ENCODE measurements around the gene ATP5F1B. TPM values are rescaled to one million over a fixed set of nuclear protein-coding genes. Genes with fewer than 3 reads are reported as not detected.

Gene ATP5F1B
- polyA plus RNA-seq, 2 of the 4 experiments (the other 2 are of a cell fraction) = 778 to 1,500 TPM

DNA sequence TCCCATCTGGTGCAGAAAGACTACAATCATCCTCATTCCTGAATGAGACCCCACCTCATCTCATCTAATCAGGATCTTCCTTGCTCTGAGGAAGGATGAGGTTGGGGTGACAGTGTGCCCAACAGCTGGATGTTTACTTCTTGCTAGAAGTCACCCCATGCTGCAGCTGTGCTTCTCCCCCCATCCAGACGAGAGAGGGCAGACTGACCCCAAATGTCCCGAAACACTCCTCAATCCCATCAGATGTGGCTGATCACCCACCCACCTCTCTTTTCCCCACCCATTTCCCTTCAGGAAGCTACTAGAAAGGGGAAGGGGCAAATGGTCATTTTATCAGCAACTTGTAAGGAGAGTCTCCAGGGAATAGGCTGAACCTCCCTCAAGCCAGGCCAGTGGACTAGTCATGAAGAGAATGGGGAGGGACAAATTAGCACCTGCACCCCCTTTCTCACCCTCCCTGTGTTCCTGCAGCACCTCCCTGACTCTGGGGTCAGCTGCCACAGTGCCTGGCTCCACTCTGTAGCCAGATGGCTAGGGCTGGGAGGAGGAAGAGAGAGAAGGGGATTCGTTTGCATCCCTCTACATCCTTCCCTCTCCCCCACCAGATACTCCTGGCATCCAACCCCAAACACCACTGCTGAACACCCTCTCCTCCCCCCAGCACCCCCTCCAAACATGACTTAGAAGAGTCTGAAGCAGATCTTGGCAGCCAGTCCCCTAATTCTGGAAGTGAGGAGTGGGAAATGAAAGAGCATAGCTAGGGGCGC, 12.9 kb downstream of the ATP5F1B start:
- H3K4me2 ChIP-seq = peak overlapping the region; percentile 97
- DNase-seq (ENCODE audit: low read depth in 1 of 2, low spot score in 1 of 2) (no peak), FAIRE-seq (no peak), ATAC-seq (no peak)
- no peak overlapping the region for H3K4me3 ChIP-seq
- peaks cover 50% of the 10 kb centered on the region for H3K4me1 ChIP-seq
- POLR2A ChIA-PET = no interaction called here
- TF ChIP-seq MAFK (IDR thresholded peaks at IDR 0.05; ENCODE audit: partially characterized antibody) = no peak
- TF ChIP-seq SMC3 (IDR thresholded peaks at IDR 0.05) = no peak
- TF ChIP-seq RFX5 (IDR thresholded peaks at IDR 0.05) = no peak
- TF ChIP-seq, protein P1, sequence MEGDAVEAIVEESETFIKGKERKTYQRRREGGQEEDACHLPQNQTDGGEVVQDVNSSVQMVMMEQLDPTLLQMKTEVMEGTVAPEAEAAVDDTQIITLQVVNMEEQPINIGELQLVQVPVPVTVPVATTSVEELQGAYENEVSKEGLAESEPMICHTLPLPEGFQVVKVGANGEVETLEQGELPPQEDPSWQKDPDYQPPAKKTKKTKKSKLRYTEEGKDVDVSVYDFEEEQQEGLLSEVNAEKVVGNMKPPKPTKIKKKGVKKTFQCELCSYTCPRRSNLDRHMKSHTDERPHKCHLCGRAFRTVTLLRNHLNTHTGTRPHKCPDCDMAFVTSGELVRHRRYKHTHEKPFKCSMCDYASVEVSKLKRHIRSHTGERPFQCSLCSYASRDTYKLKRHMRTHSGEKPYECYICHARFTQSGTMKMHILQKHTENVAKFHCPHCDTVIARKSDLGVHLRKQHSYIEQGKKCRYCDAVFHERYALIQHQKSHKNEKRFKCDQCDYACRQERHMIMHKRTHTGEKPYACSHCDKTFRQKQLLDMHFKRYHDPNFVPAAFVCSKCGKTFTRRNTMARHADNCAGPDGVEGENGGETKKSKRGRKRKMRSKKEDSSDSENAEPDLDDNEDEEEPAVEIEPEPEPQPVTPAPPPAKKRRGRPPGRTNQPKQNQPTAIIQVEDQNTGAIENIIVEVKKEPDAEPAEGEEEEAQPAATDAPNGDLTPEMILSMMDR (IDR thresholded peaks at IDR 0.05) = no peak
- TF ChIP-seq CBX2 (IDR thresholded peaks at IDR 0.05; ENCODE audit: borderline replicate concordance, low read depth) = no peak
- no peak for TF ChIP-seq POLR2A (IDR thresholded peaks at IDR 0.05; ENCODE audit: low read length)
- TF ChIP-seq, protein P2, sequence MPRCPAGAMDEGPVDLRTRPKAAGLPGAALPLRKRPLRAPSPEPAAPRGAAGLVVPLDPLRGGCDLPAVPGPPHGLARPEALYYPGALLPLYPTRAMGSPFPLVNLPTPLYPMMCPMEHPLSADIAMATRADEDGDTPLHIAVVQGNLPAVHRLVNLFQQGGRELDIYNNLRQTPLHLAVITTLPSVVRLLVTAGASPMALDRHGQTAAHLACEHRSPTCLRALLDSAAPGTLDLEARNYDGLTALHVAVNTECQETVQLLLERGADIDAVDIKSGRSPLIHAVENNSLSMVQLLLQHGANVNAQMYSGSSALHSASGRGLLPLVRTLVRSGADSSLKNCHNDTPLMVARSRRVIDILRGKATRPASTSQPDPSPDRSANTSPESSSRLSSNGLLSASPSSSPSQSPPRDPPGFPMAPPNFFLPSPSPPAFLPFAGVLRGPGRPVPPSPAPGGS (IDR thresholded peaks at IDR 0.05) = no peak
- no peak for TF ChIP-seq HOXA7 (CRISPR knock-in tag; IDR thresholded peaks at IDR 0.05)
- no peak for TF ChIP-seq MYC (IDR thresholded peaks at IDR 0.05; ENCODE audit: borderline replicate concordance, low read length)
- no peak for TF ChIP-seq CEBPB (IDR thresholded peaks at IDR 0.05)
- TF ChIP-seq, protein P3, sequence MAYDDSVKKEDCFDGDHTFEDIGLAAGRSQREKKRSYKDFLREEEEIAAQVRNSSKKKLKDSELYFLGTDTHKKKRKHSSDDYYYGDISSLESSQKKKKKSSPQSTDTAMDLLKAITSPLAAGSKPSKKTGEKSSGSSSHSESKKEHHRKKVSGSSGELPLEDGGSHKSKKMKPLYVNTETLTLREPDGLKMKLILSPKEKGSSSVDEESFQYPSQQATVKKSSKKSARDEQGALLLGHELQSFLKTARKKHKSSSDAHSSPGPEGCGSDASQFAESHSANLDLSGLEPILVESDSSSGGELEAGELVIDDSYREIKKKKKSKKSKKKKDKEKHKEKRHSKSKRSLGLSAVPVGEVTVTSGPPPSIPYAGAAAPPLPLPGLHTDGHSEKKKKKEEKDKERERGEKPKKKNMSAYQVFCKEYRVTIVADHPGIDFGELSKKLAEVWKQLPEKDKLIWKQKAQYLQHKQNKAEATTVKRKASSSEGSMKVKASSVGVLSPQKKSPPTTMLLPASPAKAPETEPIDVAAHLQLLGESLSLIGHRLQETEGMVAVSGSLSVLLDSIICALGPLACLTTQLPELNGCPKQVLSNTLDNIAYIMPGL (CRISPR knock-in tag; IDR thresholded peaks at IDR 0.05; ENCODE audit: borderline replicate concordance) = no peak
- TF ChIP-seq RARB (CRISPR knock-in tag; IDR thresholded peaks at IDR 0.05) = no peak
- TF ChIP-seq POLR2AphosphoS2 (conservative IDR thresholded peaks at IDR 0.05; ENCODE audit: low read length) = no peak
- TF ChIP-seq, protein P4, sequence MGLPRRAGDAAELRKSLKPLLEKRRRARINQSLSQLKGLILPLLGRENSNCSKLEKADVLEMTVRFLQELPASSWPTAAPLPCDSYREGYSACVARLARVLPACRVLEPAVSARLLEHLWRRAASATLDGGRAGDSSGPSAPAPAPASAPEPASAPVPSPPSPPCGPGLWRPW (IDR thresholded peaks at IDR 0.05) = no peak
- no peak for TF ChIP-seq RCOR1 (IDR thresholded peaks at IDR 0.05; ENCODE audit: low read depth, low read length)
- TF ChIP-seq, protein P5, sequence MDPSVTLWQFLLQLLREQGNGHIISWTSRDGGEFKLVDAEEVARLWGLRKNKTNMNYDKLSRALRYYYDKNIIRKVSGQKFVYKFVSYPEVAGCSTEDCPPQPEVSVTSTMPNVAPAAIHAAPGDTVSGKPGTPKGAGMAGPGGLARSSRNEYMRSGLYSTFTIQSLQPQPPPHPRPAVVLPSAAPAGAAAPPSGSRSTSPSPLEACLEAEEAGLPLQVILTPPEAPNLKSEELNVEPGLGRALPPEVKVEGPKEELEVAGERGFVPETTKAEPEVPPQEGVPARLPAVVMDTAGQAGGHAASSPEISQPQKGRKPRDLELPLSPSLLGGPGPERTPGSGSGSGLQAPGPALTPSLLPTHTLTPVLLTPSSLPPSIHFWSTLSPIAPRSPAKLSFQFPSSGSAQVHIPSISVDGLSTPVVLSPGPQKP (IDR thresholded peaks at IDR 0.05; ENCODE audit: low read depth, low read length) = no peak
- no peak for TF ChIP-seq EHMT2 (IDR thresholded peaks at IDR 0.05; ENCODE audit: low read depth)
- no peak for TF ChIP-seq HOXB13 (CRISPR knock-in tag; IDR thresholded peaks at IDR 0.05; ENCODE audit: low read depth)
- 79% methylated on average over 4 of the region's 4 CpGs for WGBS (ENCODE audit: missing lambda C conversion rate)
- CTCF ChIA-PET = interaction anchor here (0.9 to 4.3 kb wide), 7 partner anchors 9 to 372 kb away, joined by 3 to 67 read pairs (median 4); no protein-coding TSS in a partner anchor
- peak overlapping the region in 1 of 2 experiments; percentile 44; a peak in 3 of 6 replicates for H3K27ac ChIP-seq
- no peaks in the 10 kb centered on the region for H3K9me3 ChIP-seq
